Ishikawa (cell line): ENCODE measurements around the gene RANBP10.
A peak's percentile ranks its signal among the peaks of the same experiment; 100 is the strongest.

Experiments used
- CEBPB ChIP-seq: IDR thresholded peaks from 2 replicates; pipeline ENCODE4 v1.6.1; 2012
- FOXM1 ChIP-seq: IDR thresholded peaks from 2 replicates; pipeline ENCODE4 v1.6.1; 2012; ENCODE audit warnings: low read depth, borderline replicate concordance
- MAX ChIP-seq: IDR thresholded peaks from 2 replicates; pipeline ENCODE4 v1.6.1; 2012
- REST ChIP-seq: IDR thresholded peaks from 2 replicates; pipeline ENCODE4 v1.6.1; 2012; ENCODE audit warnings: low read depth, mild to moderate bottlenecking
- TAF1 ChIP-seq: IDR thresholded peaks from 2 replicates; pipeline ENCODE4 v1.6.1; 2012; ENCODE audit warnings: low read depth, mild to moderate bottlenecking
- TCF12 ChIP-seq: IDR thresholded peaks from 2 replicates; pipeline ENCODE4 v1.6.1; 2012; ENCODE audit warnings: low read depth
- USF1 ChIP-seq: IDR thresholded peaks from 2 replicates; pipeline ENCODE4 v1.6.1; 2012
- YY1 ChIP-seq: IDR thresholded peaks from 2 replicates; pipeline ENCODE4 v1.6.1; 2012; ENCODE audit warnings: low read depth
- ZBTB7A ChIP-seq: IDR thresholded peaks from 2 replicates; pipeline ENCODE4 v1.6.1; 2012; ENCODE audit warnings: low read depth

GRCh38 chr16:67842509-67843342 lies 36.4 kb upstream of the RANBP10 start:
- peak; percentile 86 for TF ChIP-seq MAX
- TF ChIP-seq CEBPB, result no peak
- no peak for TF ChIP-seq REST
- TF ChIP-seq ZBTB7A, result no peak
- no peak; the same call in 1 of the 2 replicates for TF ChIP-seq TAF1
- TF ChIP-seq TCF12, result no peak
- TF ChIP-seq YY1, result peak; percentile 32; the same call in 1 of the 2 replicates
- TF ChIP-seq FOXM1, result no peak
- TF ChIP-seq USF1, result no peak
